ENCODE data around the gene WNT4.

The WNT4 gene

DNA sequence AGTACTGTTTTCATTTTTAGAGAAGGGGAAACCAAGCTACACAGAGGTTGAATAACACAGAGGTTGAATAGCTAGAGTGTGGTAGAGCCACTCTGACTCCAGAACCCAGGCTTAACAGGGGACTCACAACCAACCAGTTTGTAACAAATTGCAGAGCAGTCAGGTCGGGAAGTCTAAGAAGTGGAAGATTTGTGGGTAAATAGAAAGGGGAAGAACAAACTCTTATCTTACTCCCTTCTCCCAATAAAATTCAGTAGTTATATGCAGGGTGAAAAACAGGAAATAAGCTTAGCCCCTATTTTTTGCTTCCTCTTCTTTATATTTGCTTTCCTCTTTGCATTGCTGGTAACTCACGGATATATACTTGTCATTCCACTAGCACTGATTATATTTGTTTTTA is 67.2 kb downstream of the WNT4 start:
- Histone ChIP-seq H3K79me2 (ENCODE audit: insufficient read depth, low read length) (peaks cover 100% of the 10 kb centered on the region), H3K4me1 (ENCODE audit: insufficient read depth, low read length) (no peaks in the 10 kb centered on the region), H4K20me1 (ENCODE audit: insufficient read depth, low read length) (peaks cover 95% of the 10 kb centered on the region), H3K4me3 (ENCODE audit: low read depth in 1 of 2, low read length in 2 of 2) (no peak overlapping the region), H3K27ac (ENCODE audit: low read length) (no peak overlapping the region), H3K36me3 (ENCODE audit: insufficient read depth, low read length) (peaks cover 61% of the 10 kb centered on the region), H3K27me3 (ENCODE audit: insufficient read depth, low read length, poor library complexity) (no peaks in the 10 kb centered on the region), H3K4me2 (ENCODE audit: insufficient read depth, low read length) (no peak overlapping the region), H2AFZ (ENCODE audit: low read depth, low read length) (no peak overlapping the region), H3K9ac (ENCODE audit: low read depth, low read length) (no peak overlapping the region), H3K9me3 (ENCODE audit: insufficient read depth, low read length, severe bottlenecking) (no peaks in the 10 kb centered on the region)
- TF ChIP-seq, protein P1, sequence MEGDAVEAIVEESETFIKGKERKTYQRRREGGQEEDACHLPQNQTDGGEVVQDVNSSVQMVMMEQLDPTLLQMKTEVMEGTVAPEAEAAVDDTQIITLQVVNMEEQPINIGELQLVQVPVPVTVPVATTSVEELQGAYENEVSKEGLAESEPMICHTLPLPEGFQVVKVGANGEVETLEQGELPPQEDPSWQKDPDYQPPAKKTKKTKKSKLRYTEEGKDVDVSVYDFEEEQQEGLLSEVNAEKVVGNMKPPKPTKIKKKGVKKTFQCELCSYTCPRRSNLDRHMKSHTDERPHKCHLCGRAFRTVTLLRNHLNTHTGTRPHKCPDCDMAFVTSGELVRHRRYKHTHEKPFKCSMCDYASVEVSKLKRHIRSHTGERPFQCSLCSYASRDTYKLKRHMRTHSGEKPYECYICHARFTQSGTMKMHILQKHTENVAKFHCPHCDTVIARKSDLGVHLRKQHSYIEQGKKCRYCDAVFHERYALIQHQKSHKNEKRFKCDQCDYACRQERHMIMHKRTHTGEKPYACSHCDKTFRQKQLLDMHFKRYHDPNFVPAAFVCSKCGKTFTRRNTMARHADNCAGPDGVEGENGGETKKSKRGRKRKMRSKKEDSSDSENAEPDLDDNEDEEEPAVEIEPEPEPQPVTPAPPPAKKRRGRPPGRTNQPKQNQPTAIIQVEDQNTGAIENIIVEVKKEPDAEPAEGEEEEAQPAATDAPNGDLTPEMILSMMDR (IDR thresholded peaks at IDR 0.05; ENCODE audit: borderline replicate concordance, extremely low read depth, low read length, poor library complexity, severe bottlenecking), result no peak
- TF ChIP-seq EZH2 (IDR thresholded peaks at IDR 0.05; ENCODE audit: borderline replicate concordance, low read depth, low read length, severe bottlenecking), result no peak
- DNase-seq (no peak), ATAC-seq (ENCODE audit: insufficient read depth, low read depth) (no peak)

DNA sequence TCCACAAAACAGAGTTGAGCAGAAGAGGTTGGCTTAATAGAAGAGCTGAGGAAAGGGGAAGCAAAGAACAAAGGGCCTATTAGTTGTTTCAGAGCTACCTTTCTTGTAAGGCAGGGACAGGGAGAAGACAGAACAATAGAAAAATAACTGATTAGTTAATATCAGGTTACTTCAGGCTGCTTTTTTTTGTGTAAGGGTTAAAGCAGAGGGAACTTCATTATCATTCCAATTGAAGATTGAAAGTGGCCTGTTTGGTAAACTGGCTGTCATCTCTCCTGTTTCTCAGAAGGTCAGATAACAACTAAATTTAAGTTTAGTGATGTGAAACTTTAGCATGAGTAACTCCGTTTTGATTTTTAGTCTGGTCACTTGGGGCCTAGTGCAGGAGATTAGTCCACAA is 68.1 kb downstream of the WNT4 start:
- Histone ChIP-seq H2AFZ (ENCODE audit: low read depth, low read length) (no peak overlapping the region), H3K4me1 (ENCODE audit: insufficient read depth, low read length) (no peaks in the 10 kb centered on the region), H3K4me3 (ENCODE audit: low read depth in 1 of 2, low read length in 2 of 2) (no peak overlapping the region), H4K20me1 (ENCODE audit: insufficient read depth, low read length) (peaks cover 94% of the 10 kb centered on the region), H3K27me3 (ENCODE audit: insufficient read depth, low read length, poor library complexity) (no peaks in the 10 kb centered on the region), H3K79me2 (ENCODE audit: insufficient read depth, low read length) (peaks cover 100% of the 10 kb centered on the region), H3K36me3 (ENCODE audit: insufficient read depth, low read length) (peaks cover 53% of the 10 kb centered on the region), H3K9me3 (ENCODE audit: insufficient read depth, low read length, severe bottlenecking) (no peaks in the 10 kb centered on the region), H3K4me2 (ENCODE audit: insufficient read depth, low read length) (no peak overlapping the region), H3K27ac (ENCODE audit: low read length) (no peak overlapping the region), H3K9ac (ENCODE audit: low read depth, low read length) (no peak overlapping the region)
- DNase-seq, result no peak
- ATAC-seq (ENCODE audit: insufficient read depth, low read depth), result no peak
- no peak for TF ChIP-seq EZH2 (IDR thresholded peaks at IDR 0.05; ENCODE audit: borderline replicate concordance, low read depth, low read length, severe bottlenecking)
- TF ChIP-seq, protein P1 (IDR thresholded peaks at IDR 0.05; ENCODE audit: borderline replicate concordance, extremely low read depth, low read length, poor library complexity, severe bottlenecking), result no peak

DNA sequence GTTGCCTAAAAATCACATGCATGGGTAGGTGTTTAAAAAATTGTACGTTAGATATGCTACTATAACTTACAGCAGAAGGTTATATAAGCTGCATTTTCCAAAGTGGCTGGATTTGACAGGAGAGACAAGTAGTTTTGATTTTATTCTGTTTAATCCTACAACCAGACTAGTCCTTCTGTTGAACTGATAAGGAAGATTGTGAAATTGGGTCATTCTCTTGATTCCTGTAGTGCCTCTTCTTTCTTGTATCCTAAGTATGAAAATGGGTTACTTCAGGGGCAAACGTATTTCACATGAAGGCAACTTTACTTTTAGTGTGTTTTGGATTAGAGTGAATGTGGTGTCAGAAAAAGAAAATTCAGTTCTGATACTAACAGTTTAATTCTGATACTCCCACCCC is 71.4 kb downstream of the WNT4 start:
- Histone ChIP-seq H3K4me1 (ENCODE audit: insufficient read depth, low read length) (no peaks in the 10 kb centered on the region), H3K9ac (ENCODE audit: low read depth, low read length) (no peak overlapping the region), H3K27ac (ENCODE audit: low read length) (no peak overlapping the region), H3K4me3 (ENCODE audit: low read depth in 1 of 2, low read length in 2 of 2) (no peak overlapping the region), H3K27me3 (ENCODE audit: insufficient read depth, low read length, poor library complexity) (no peaks in the 10 kb centered on the region), H3K4me2 (ENCODE audit: insufficient read depth, low read length) (no peak overlapping the region), H4K20me1 (ENCODE audit: insufficient read depth, low read length) (peaks cover 94% of the 10 kb centered on the region), H3K36me3 (ENCODE audit: insufficient read depth, low read length) (peaks cover 35% of the 10 kb centered on the region), H3K79me2 (ENCODE audit: insufficient read depth, low read length) (peaks cover 100% of the 10 kb centered on the region), H3K9me3 (ENCODE audit: insufficient read depth, low read length, severe bottlenecking) (no peaks in the 10 kb centered on the region), H2AFZ (ENCODE audit: low read depth, low read length) (no peak overlapping the region)
- DNase-seq, result no peak
- TF ChIP-seq, protein P1 (IDR thresholded peaks at IDR 0.05; ENCODE audit: borderline replicate concordance, extremely low read depth, low read length, poor library complexity, severe bottlenecking), result no peak
- TF ChIP-seq EZH2 (IDR thresholded peaks at IDR 0.05; ENCODE audit: borderline replicate concordance, low read depth, low read length, severe bottlenecking), result no peak
- no peak for ATAC-seq (ENCODE audit: insufficient read depth, low read depth)

Data from DND-41 (cell line).